Activated naive CD4-positive, alpha-beta T cell treated with anti-CD3 and anti-CD28 coated beads, Interleukin-2, amount 50 U/mL, for 16 hours (primary cell): ENCODE data around the gene EFCAB8.
"Not testable (repeated sequence)": the region's sequence is repeated elsewhere in the genome, so short reads cannot be mapped to it uniquely, and the experiment has no call there.

ENCODE experiments used
- DNase-seq: peaks from one replicate; pipeline ENCODE4 v3.0.0-alpha.2; 2020

EFCAB8 gene

GRCh38 chr20:32975121-32975520, 116.4 kb downstream of the EFCAB8 start:
- DNase-seq, result not testable (repeated sequence)

GRCh38 chr20:32975698-32976674, 117.3 kb downstream of the EFCAB8 start:
- DNase-seq, result no peak

- DNase-seq, result no peak
Observed at GRCh38 chr20:32976746-32977145, 118.0 kb downstream of the EFCAB8 start.

GRCh38 chr20:32977281-32978008, 118.7 kb downstream of the EFCAB8 start:
- DNase-seq, result no peak

GRCh38 chr20:32978009-32978335, 119.2 kb downstream of the EFCAB8 start:
- DNase-seq, result no peak

- no peak for DNase-seq
Observed at GRCh38 chr20:32979201-32979998, 120.7 kb downstream of the EFCAB8 start.

- no peak for DNase-seq
Observed at GRCh38 chr20:32980131-32980941, 121.6 kb downstream of the EFCAB8 start.

GRCh38 chr20:32980990-32981389, 122.3 kb downstream of the EFCAB8 start:
- DNase-seq, result no peak

GRCh38 chr20:32982617-32983458, 124.1 kb downstream of the EFCAB8 start:
- no peak for DNase-seq

GRCh38 chr20:32983459-32984112, 124.9 kb downstream of the EFCAB8 start:
- DNase-seq, result no peak

- DNase-seq, result no peak
Observed at GRCh38 chr20:32984196-32984595, 125.5 kb downstream of the EFCAB8 start.

GRCh38 chr20:32984631-32985354, 126.1 kb downstream of the EFCAB8 start:
- DNase-seq, result no peak

- DNase-seq, result no peak
Observed at GRCh38 chr20:32985596-32985995, 126.9 kb downstream of the EFCAB8 start.

- DNase-seq, result no peak
Observed at GRCh38 chr20:32986331-32986966, 127.7 kb downstream of the EFCAB8 start.

- DNase-seq, result no peak
Observed at GRCh38 chr20:32987044-32987825, 128.5 kb downstream of the EFCAB8 start.

GRCh38 chr20:32988008-32988407, 129.3 kb downstream of the EFCAB8 start:
- DNase-seq, result no peak

- no peak for DNase-seq
Observed at GRCh38 chr20:32989507-32990283, 131.0 kb downstream of the EFCAB8 start.

GRCh38 chr20:32990426-32990825, 131.7 kb downstream of the EFCAB8 start:
- no peak for DNase-seq
